NB4 (cell line): ENCODE measurements around the gene AFG1L.

Experiments
- CTCF ChIP-seq: IDR thresholded peaks from one replicate; pipeline ENCODE4 v1.5.1; 2012; ENCODE audit warnings: low read depth, low read length
- MAX ChIP-seq: IDR thresholded peaks from 2 replicates; pipeline ENCODE4 v1.6.1; 2011; ENCODE audit warnings: low read depth, low read length

- no peak for TF ChIP-seq CTCF
- no peak for TF ChIP-seq MAX
Measured at GRCh38 chr6:108348655-108349349, 53.9 kb downstream of the AFG1L start.
